ENCODE results near the gene PDS5A.
"Not testable (repeated sequence)": the region's sequence is repeated elsewhere in the genome, so short reads cannot be mapped to it uniquely, and the experiment has no call there.

PDS5A gene

DNA sequence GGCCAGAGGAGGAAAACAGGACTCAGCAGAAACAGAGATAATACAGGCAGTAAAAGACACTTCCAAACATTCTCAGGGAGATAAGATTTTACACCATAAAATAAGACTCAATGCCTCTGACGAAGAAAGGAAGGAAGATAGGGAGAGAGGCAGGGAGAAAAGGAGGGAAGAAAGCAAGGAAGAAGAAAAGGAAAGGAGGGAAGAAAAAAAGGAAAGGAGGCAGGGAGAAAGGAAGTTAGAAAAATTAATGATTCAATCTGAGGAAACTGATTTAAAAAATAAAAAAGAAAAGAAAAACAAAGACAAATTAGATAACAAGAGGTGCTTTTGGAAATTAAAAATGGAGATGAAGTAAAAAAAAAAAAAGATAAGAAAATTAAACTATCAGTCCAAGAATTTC lies 72.1 kb downstream of the PDS5A start:
- no peak for DNase-seq (ENCODE audit: low spot score)

DNA sequence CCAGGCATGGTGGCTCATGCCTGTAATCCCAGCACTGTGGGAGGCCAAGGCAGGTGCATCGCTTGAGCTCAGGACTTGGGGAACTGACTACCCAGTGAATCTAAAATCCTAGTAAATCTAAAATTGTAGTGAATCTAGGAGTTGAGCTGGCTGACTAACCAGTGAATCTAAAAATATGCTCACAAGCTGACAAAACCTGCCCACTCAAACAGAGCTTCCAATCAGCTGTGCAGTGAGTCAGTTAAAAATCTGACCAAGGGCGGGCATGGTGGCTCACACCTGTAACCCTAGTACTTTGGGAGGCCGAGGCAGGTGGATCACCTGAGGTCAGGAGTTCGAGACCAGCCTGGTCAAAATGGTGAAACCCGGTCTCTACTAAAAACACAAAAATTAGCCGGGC lies 72.7 kb downstream of the PDS5A start:
- not testable (repeated sequence) for DNase-seq (ENCODE audit: low spot score)

DNA sequence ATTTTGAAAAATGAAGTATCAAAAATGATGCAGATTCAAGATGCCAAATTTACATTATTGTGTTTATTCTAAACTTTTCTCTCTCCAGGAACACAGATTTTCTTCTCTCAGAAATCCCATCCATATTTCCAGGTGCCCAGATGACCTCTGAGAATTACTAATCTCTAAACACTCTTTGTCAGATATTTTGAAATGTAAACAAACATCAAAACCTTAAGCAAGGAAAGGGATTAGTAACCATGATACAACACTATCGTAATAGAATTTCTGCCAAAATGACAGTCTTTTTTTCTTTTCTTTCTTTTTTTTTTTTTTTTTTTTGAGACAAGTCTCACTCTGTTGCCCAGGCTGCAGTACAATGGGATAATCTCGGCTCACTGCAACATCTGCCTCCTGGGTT lies 76.7 kb downstream of the PDS5A start:
- DNase-seq (ENCODE audit: low spot score) = no peak

DNA sequence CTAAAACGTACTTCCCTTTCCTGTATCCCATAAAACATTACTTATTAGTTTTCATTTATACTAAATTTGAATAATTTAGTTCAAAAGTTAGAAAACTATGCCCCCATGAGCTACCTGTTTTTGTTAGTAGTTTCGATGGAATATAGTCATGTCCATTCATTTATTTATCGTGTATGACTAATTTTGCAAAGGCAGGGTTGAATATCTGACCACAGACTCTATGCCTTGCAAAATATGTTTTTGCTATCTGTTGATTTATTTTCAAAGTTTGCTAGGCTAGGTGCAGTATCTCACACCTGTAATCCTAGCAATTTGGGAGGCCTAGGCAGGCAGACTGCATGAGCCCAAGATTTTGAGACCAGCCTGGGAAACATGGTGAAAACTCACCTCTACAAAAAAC lies 78.4 kb downstream of the PDS5A start:
- DNase-seq (ENCODE audit: low spot score) = no peak

DNA sequence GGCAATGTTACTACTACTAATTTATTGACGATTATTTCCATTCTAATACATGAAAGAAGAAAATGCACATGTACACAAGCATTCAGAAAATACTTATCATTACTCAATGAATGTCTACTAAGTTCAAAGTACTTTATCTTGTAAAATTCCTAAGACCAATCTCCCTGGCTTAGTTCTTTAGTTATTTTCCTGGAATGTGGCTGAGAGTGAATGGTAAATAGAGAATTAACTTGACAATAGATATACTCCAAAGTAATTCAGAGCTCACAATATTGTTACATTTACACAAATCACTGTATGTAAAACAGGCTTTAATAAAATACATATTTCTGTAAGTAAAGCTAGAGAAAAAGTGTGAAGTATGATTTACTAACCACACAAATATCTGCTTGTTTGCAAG lies 79.7 kb downstream of the PDS5A start:
- DNase-seq (ENCODE audit: low spot score) = no peak

DNA sequence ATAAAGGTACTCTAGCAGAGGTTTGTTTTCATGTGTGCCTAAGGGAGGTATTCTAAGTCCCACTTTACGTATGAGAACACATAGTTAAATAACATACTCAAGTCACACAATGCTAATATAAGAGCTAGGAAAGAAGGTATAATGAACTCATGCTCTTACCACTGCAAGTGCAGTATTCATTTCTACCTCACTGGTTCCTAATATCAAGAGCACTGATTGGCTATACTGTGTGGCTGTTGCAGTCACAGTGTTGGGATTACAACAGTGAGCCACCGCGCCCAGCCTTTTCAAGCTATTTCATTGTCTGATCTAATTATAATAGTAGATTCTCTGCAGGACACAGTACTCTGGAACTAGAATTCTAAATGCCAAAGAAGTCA lies 84.0 kb downstream of the PDS5A start:
- DNase-seq (ENCODE audit: low spot score) = no peak

DNA sequence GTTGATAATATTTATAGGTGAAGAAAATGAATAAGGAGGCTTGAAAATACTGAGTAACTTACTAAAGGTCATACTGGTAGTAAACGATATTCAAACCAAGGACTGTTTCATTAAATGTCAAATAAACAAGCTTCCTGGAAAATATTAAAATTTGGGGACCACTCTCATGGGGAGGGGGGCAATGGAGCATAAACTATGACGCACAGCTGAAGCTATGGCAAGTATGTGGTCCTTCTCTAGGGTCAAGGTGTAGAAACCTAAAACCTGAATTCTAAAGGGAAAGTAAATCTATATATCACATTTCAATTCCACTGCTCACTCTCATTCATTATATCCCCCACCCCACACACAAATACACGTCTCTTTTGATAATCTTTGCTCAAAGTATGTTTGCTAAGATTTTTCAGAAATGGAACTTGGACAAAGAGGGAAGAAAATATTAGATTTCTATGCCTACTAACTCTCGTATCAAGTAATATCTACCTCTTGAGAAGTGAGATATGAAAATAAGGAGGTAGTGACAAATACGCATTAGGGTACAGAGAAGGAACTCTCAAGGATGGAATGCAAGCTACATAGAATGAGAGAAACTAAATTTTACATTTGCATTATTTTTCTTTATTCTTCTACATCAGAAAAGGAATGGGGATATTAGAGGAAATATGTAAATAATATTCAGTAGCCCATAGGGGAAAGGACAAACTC lies 84.6 kb downstream of the PDS5A start:
- DNase-seq (ENCODE audit: low spot score) = no peak

DNA sequence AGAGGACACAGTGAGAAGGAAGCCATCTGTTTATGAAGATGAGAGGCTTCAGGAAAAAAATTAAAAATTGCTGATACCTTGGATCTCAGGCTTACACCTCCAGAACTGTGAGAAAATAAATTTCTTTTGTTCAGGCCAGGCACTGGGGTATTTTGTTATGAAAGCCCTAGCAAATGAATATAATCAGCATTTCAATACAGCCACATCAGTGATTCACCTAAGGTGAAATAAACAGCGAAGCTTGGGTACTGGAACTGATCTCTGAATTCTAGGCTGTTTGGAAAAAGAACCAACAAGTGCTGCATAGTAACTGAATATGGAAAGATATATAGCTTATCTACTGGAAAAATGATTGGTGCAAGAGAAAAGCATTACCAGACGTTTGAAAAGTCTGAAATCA lies 88.5 kb downstream of the PDS5A start:
- no peak for DNase-seq (ENCODE audit: low spot score)

DNA sequence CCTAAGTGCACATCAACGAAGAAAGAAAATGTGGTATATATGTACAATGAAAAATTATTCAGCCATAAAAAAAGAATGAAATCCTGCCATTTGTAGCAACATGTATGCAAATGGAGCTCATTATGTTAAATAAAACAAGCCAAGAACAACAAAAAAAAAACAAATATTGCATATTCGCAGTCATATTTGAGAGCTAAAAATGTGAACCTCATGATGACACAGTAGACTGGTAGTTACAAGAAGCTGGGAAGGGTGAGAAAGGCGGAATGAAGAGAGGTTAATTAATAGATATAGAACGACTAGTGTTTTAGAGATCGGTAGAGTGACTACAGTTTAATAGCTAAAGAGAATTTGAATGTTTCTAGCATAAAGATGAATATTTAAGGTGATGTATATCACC lies 89.2 kb downstream of the PDS5A start:
- DNase-seq (ENCODE audit: low spot score) = no peak

DNA sequence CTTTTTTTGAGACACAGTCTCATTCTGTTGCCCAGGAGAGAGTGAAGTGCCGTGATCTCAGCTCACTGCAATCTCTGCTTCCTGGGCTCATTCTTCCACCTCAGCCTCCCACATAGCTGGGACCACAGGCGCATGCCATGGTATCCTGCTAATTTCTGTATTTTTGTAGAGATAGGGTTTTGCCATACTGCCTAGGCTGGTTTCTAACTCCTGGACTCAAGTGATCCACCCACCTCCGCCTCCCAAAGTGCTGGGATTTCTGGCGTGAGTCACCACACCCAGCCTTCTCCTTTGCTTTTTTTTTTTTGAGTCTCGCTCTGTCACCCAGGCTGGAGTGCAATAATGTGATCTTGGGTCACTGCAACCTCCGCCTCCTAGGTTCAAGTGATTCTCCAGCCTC lies 94.1 kb downstream of the PDS5A start:
- no peak for DNase-seq (ENCODE audit: low spot score)

DNA sequence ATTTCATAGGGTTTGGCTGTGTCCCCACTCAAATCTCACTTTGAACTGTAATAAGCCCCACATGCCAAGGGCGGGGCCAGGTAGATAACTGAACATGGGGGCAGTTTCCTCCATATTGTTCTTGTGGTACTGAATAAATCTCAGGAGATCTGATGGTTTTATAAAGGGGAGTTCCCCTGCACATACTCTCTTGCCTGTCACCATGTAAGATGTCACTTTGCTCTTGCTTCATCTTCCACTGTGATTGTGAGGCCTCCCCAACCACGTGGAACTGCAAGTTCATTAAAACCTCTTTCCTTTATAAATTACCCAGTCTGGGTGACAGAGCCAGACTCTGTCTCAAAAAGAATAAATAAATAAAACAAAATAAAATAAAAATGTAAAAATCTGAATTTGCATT lies 95.9 kb downstream of the PDS5A start:
- DNase-seq (ENCODE audit: low spot score) = no peak

DNA sequence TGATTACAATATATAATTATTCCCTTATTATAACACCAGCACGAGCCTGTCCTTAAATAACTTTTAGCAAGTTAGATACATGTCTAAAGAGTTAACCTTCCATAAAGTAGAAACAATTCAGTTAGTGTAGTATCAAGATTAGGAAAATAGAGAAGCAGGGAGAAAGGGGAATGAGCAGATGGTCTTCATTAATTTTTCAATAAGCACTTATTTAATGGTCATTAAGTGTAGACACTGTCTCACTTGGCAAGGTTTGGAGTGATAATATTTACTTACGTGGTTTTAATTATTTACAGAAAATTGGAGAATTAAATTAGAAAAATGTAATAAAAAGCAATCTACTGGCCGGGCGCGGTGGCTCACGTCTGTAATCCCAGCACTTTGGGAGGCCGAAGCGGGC lies 99.7 kb downstream of the PDS5A start:
- no peak for DNase-seq (ENCODE audit: low spot score)

DNA sequence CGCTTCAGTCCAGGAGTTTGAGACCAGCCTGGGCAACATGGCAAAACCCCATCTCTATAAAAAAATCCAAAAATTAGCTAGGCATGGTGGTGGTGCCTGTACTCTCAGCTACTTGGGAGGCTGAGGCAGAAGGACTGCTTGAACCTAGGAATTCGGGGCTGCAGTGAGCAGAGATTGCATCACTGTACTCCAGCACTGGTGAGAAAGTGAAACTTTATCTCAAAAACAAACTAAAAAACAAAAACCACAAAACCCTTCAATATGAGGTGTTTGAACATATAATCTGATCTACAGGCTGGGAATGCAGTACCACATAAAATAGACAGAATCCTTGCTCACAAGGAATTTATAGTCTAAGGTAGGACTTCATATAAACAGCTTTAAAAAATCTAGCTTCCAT lies 103.9 kb downstream of the PDS5A start:
- DNase-seq (ENCODE audit: low spot score) = no peak

DNA sequence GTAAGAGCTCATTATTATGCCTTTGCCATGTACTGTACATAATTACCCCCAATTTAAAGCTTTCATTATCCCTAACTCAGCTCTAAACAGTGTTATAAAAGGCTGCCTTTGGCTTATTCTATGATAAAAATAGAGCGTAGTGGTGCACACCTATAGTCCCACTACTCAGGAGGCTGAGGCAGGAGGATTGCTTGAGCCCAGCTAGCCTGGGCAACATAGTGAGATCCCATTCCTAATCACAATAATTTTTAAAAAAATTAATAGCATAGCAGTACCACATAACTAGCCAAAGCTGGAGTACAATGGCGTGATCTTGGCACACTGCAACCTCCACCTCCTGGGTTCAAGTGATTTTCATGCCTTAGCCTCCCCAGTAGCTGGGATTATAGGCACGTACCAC lies 112.4 kb downstream of the PDS5A start:
- no peak for DNase-seq (ENCODE audit: low spot score)

DNA sequence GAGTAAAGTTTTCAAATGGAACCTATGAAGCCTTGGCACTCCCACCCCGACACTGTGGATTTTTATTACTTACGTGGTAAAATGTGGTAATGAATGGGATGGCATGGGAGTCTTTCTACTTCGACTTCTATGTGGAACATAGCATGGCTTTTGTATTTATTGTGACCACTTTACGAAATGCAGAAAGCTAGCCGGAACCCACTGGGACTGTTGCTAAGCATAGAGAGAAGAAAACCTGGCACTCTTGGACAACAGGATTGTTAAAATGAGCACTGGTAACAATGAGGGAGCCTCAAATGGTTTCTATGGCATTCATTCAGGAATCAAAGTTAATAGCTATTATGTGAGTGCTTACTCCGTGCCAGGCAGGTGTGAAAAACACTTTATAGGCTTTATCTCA lies 113.3 kb downstream of the PDS5A start:
- DNase-seq (ENCODE audit: low spot score) = no peak

DNA sequence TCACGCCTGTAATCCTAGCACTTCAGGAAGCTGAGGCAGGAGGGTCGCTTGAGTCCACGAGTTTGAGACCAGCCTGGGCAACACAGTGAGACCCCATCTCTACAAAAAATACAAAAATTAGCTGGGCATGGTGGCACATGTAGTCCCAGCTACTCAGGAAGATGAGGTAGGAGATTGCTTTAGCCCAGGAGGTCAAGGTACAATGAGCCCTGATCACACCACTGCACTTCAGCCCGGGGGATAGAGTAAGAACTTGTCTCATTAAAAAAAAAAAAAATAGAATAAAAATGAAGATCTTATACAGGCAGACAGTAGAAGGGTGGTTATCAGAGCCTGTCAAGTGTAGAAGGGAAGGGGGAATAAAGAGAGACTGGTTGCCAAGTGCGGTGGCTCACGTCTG lies 116.9 kb downstream of the PDS5A start:
- no peak for DNase-seq (ENCODE audit: low spot score)

DNA sequence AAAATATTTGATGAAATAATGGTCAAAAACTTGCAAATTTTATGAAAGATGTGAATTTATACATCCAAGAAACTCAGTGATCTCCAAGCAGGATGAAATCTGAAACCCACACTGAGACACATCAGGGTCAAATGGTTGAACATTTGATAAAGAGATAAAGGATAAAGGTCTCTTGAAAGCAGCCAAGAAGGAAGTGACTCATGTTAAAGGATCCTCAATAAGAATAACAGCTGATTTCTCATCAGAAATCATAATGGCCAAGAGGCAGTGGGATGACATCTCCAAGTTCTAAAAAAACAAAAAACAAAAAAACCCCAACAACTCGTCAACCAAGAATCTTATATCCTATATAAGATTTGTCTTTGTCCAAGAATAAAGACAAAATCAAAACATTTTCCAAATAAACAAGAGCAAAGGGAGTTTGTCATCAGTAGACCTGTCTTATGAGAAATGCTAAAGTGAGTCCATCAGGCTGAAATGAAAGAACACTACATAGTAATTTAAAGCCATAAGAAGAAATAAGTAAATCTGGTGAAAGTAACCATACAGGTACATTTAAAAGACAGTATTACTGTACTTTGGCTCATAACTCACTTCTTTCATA lies 121.7 kb downstream of the PDS5A start:
- peak; percentile 6 for DNase-seq (ENCODE audit: low spot score)

DNA sequence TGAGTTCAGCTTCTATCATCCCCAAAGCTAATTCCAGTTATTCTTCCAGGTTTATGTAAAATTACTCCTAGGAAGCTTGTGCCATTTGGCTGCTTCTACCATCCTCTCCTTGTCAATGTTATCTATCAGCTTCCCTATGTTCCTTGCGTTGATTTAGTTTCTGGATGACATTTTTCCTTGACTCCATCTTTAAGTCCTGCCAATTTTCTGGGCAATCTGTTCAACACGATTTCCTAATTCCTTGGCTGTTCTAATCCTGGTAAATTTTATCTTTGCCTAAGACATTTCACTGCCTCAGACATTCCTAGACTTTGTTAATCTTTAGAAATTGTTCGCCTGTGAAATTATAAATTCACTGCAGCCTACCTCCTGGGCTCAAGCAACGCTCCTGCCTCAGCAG lies 125.1 kb downstream of the PDS5A start:
- DNase-seq (ENCODE audit: low spot score) = no peak

DNA sequence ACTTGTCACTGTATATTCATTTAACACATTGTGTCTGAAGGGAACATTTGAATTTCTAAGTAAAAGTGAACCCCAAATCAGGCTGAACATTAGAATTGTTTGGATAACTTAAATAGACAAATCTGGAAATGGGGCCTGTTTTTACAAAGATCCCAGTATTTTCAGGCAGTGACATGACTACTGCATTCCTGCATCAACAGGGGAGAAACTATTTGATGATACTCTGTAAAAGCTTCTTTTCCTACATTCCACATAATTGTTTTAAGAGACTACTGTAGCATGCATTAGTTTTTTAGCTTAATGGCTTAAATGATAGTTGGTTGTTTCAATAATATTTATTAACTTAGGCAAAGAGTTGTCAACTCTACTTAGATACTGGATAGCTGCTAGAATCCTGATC lies 127.0 kb downstream of the PDS5A start:
- DNase-seq (ENCODE audit: low spot score) = no peak

DNA sequence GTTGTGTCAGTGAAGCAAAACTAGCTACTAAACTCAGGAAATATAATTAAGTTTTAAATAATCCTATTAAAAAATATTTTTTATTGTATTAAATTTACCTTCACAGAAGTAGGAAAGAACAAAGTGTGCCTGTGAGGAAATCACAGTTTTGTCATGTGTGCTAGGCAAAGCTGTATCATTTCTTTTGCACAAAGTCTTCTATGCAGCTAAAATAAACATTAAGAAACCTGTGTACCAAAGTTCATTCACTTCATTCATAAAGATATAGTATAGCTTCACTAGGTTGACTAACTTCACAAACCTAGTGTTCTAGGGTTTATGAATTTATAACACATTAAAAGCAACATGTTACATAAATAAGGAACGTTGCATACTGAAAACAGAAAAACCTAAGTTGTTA lies 131.0 kb downstream of the PDS5A start:
- DNase-seq (ENCODE audit: low spot score) = no peak

DNA sequence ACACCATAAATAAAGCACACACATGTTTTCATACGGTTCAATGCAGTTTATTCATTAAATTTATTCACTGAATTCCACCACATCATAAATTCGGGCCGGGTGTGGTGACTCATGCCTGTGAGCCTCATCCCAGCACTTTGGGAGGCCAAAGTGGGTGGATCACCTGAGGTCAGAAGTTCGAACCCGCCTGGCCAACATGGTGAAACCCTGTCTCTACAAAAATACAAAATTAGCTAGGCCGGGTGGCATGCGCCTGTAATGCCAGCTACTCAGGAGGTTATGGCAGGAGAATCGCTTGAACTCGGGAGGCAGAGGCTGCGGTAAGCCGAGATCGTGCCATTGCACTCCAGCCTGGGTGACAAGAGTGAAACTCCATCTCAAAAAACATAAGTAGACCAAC lies 131.6 kb downstream of the PDS5A start:
- peak; percentile 10 for DNase-seq (ENCODE audit: low spot score)

DNA sequence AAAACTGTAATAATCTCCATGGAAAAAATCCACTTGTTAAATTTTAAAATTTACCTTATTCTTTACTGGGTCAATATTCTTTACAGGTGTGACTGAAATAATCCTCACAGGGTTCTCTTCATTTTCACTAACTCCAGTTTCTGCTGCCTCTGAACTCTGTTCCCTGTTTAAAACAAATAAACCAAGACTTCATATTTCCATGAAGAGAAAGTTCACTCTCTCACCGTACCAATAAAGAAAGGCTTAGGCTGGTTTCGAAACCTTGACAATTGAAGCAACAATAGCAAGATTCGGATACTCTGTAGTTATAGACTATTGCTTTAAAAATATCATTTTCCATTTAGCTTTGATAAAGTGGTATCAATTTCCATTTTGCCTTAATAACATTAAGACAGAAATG lies 135.8 kb downstream of the PDS5A start:
- DNase-seq (ENCODE audit: low spot score) = no peak

DNA sequence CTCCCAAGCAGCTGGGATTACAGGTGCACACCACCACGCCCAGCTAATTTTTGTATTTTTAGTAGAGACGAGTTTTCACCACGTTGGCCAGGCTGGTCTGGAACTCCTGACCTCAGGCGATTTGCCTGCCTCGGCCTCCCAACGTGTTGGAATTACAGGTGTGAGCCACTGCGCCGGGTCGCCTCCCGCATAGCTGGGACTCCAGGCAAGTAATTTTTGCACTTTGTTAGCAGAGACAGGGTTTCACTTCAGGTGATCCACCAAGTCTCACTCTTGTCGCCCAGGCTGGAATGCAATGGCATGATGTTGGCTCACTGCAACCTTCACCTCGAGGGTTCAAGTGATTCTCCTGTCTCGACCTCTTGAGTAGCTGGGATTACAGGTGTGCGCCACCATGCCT lies 137.2 kb downstream of the PDS5A start:
- DNase-seq (ENCODE audit: low spot score) = not testable (repeated sequence)

DNA sequence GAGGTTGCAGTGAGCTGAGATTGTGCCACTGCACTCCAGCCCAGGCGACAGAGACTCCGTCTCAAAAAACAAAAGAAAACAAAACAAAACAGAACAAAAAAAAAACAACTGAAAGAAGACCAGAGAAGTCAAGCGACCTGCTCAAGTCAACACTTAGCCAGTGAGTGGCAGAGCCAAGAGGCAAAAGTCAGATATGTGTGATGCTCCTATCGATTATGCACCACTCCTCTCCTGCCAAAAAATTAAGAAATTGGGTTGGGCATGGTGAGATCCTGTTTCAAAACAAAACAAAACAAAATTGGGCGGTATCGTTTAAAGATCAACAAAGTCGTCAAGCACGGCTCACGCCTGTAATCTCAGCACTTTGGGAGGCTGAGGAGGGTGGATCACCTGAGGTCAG lies 137.7 kb downstream of the PDS5A start:
- no peak for DNase-seq (ENCODE audit: low spot score)
